Kidney (tissue), 14 donors: ENCODE data around the gene MTAP. TPM values are rescaled to one million over a fixed set of nuclear protein-coding genes. Genes with fewer than 3 reads are reported as not detected.

Experiments used
- DNase-seq, 5 donors: peaks; one replicate each; pipeline ENCODE4 v3.0.0-alpha.2; 2013 to 2020
- FAIRE-seq: peaks from 2 replicates; lab custom pipeline; 2012; peaks lifted over from hg19 to GRCh38; lab: Jason Lieb, UNC
- H3K27ac ChIP-seq, 2 donors: one replicate each; pipeline ENCODE4 v1.7.0; 2013; ENCODE audit warnings: low read depth in 2 of 2, low read length in 2 of 2, inconsistent platforms in 1 of 2
- H3K27me3 ChIP-seq: one replicate; pipeline ENCODE4 v1.7.1; 2013; ENCODE audit warnings: low read length, inconsistent platforms; ENCODE audit not compliant: control insufficient read depth, insufficient read depth
- H3K36me3 ChIP-seq, 3 donors: one replicate each; pipeline versions ENCODE4 v1.7.0 to v1.7.1; 2013; ENCODE audit warnings: low read length in 3 of 3, control low read depth in 1 of 3, inconsistent platforms in 1 of 3; ENCODE audit not compliant: insufficient read depth in 3 of 3, control insufficient read depth in 2 of 3
- H3K4me1 ChIP-seq, 3 donors: one replicate each; pipeline versions ENCODE4 v1.7.0 to v1.7.1; 2013; ENCODE audit warnings: low read length in 3 of 3, inconsistent platforms in 1 of 3, low read depth in 1 of 3; ENCODE audit not compliant: control insufficient read depth in 2 of 3, insufficient read depth in 2 of 3
- H3K4me3 ChIP-seq, 3 donors: one replicate each; pipeline versions ENCODE4 v1.7.0 to v1.8.1; 2013; ENCODE audit warnings: low read length in 3 of 3, control low read depth in 1 of 3, inconsistent platforms in 1 of 3
- H3K9ac ChIP-seq, 3 donors: one replicate each; pipeline versions ENCODE4 v1.7.0 to v1.7.1; 2013; ENCODE audit warnings: low read length in 3 of 3, control low read depth in 1 of 3, inconsistent platforms in 1 of 3
- H3K9me3 ChIP-seq, 3 donors: one replicate each; pipeline versions ENCODE4 v1.7.0 to v1.7.1; 2013; ENCODE audit warnings: low read length in 3 of 3, control low read depth in 1 of 3, inconsistent platforms in 1 of 3; ENCODE audit not compliant: control insufficient read depth in 2 of 3, insufficient read depth in 1 of 3
- CTCF ChIP-seq: IDR thresholded peaks from 3 replicates; pipeline ENCODE4 v1.5.1; 2012; ENCODE audit warnings: mild to moderate bottlenecking, moderate library complexity, borderline replicate concordance; ENCODE audit not compliant: insufficient read depth; ENCODE audit errors: extremely low read depth
- intact Hi-C: fragments of 100-400 bp; cut with DNase I; formaldehyde crosslinking; loops from one replicate; pipeline ENCODE4 v1.11.1; 2022
- polyA plus RNA-seq: library from polyadenylated mRNA; stranded (reverse); fragments of 350-450 nt; fragmentation: Illumina TruSeq; extraction: RNeasy Lipid Tissue Mini Kit (QIAGEN cat#74804); gene quantifications from one replicate; pipeline ENCODE4 v1.2.3, GENCODE V29; 2014; ENCODE audit warnings: low read depth, low replicate concordance; ENCODE audit not compliant: insufficient read depth
- total RNA-seq: library from RNA; stranded (reverse); fragmentation: NEBNext Ultra II Directional; extraction: Animal tissue kit (Norgen Biotek cat#: 25700); gene quantifications from one replicate; pipeline ENCODE4 v1.2.1, GENCODE V29; 2021
- donor health status: control.
- donor health status: control.
- donor health status: control.
- donor health status: control.
- donor health status: control.
- donor health status: DM: yes; HTN: yes; CAD: no.
- donor health status: Normal renal cell carcinoma (clear cell type).

The MTAP gene
- total and polyA plus RNA-seq, 2 donors from 2014 or later: 11.2 to 42.4 TPM

- Histone ChIP-seq H3K9me3 (peaks cover 0 to 4% (median 1%) of the 10 kb centered on the region in 3 donors), H3K4me3 (no peak overlapping the region), H3K27ac (no peak overlapping the region), H3K36me3 (no peaks in the 10 kb centered on the region), H3K9ac (no peak overlapping the region), H3K4me1 (no peaks in the 10 kb centered on the region), H3K27me3 (no peaks in the 10 kb centered on the region)
- no peak for DNase-seq
- TF ChIP-seq CTCF: no peak
- intact Hi-C loops: no loop called here
- FAIRE-seq: no peak
Measured at GRCh38 chr9:21872696-21873095, 70.3 kb downstream of the MTAP start.

- no peak for TF ChIP-seq CTCF
- no peaks in the 10 kb centered on the region for H3K36me3 ChIP-seq
Measured at GRCh38 chr9:21873540-21874221, 71.2 kb downstream of the MTAP start.

GRCh38 chr9:21875893-21876292 lies 73.5 kb downstream of the MTAP start:
- Histone ChIP-seq H3K9me3 (peaks cover 1 to 5% (median 4%) of the 10 kb centered on the region in 3 donors), H3K27ac (no peak overlapping the region), H3K27me3 (no peaks in the 10 kb centered on the region), H3K36me3 (no peaks in the 10 kb centered on the region), H3K4me1 (no peaks in the 10 kb centered on the region), H3K4me3 (no peak overlapping the region), H3K9ac (no peak overlapping the region)
- intact Hi-C loops: no loop called here
- FAIRE-seq (no peak), DNase-seq (no peak)
- no peak for TF ChIP-seq CTCF

More at GRCh38 chr9:21873540-21874221, 71.2 kb downstream of the MTAP start:
- no peak for DNase-seq
- intact Hi-C loops: no loop called here
- no peaks in the 10 kb centered on the region for H3K27me3 ChIP-seq
- no peak for FAIRE-seq
- H3K27ac ChIP-seq: no peak overlapping the region
- H3K9me3 ChIP-seq: peaks cover 0 to 4% (median 1%) of the 10 kb centered on the region in 3 donors
- no peaks in the 10 kb centered on the region for H3K4me1 ChIP-seq
- H3K9ac ChIP-seq: no peak overlapping the region
- H3K4me3 ChIP-seq: no peak overlapping the region

- Histone ChIP-seq H3K4me1 (no peaks in the 10 kb centered on the region), H3K36me3 (no peaks in the 10 kb centered on the region), H3K27me3 (no peaks in the 10 kb centered on the region), H3K4me3 (no peak overlapping the region), H3K9ac (no peak overlapping the region), H3K27ac (no peak overlapping the region), H3K9me3 (peaks cover 4 to 6% (median 4%) of the 10 kb centered on the region in 3 donors)
- DNase-seq: no peak
- no peak for FAIRE-seq
- intact Hi-C loops: no loop called here
- no peak for TF ChIP-seq CTCF
Measured at GRCh38 chr9:21883642-21884041, 81.2 kb downstream of the MTAP start.
